ENCODE data around the gene VAV3.

- TF ChIP-seq CTCF (IDR thresholded peaks at IDR 0.05 in 8 of 11, conservative IDR thresholded peaks at IDR 0.05 in 3 of 11) (no peak), POLR2A (IDR thresholded peaks at IDR 0.05) (no peak), POLR2AphosphoS5 (IDR thresholded peaks at IDR 0.05) (no peak)
Observed at GRCh38 chr1:107926436-107927080, 38.4 kb downstream of the VAV3 start.

Data from spleen (tissue), 7 donors.